ENCODE data around the gene RGS6.

The RGS6 gene

GRCh38 chr14:72466325-72466724 lies 534.1 kb downstream of the RGS6 start:
- Histone ChIP-seq H3K9me2 (ENCODE audit: low read depth, low read length) (no peaks in the 10 kb centered on the region), H3K9ac (ENCODE audit: low read length) (no peak overlapping the region), H3K9me3 (ENCODE audit: low read length) (peaks cover 5% of the 10 kb centered on the region; the same call in 1 of the 2 replicates), H3K27ac (ENCODE audit: low read depth, low read length, poor library complexity, severe bottlenecking) (no peak overlapping the region), H3K4me1 (ENCODE audit: insufficient read depth, low read length, severe bottlenecking) (no peaks in the 10 kb centered on the region), H2AFZ (ENCODE audit: low read length) (no peak overlapping the region), H3K79me2 (ENCODE audit: insufficient read depth, low read length) (no peaks in the 10 kb centered on the region), H3K36me3 (ENCODE audit: insufficient read depth, low read length) (no peaks in the 10 kb centered on the region), H3F3A (ENCODE audit: insufficient read depth, low read length) (no peaks in the 10 kb centered on the region), H4K20me1 (ENCODE audit: insufficient read depth, low read length) (no peaks in the 10 kb centered on the region), H3K27me3 (ENCODE audit: insufficient read depth, low read length) (no peaks in the 10 kb centered on the region), H3K4me2 (ENCODE audit: low read length) (no peak overlapping the region), H3K4me3 (ENCODE audit: low read depth, low read length, poor library complexity, severe bottlenecking) (no peak overlapping the region)
- no peak for TF ChIP-seq EZH2 (IDR thresholded peaks at IDR 0.05; ENCODE audit: borderline replicate concordance, low read length)
- TF ChIP-seq CTCF (IDR thresholded peaks at IDR 0.05; ENCODE audit: low read length), result no peak

- H3K4me1 ChIP-seq (ENCODE audit: insufficient read depth, low read length, severe bottlenecking), result no peaks in the 10 kb centered on the region
- no peaks in the 10 kb centered on the region for H4K20me1 ChIP-seq (ENCODE audit: insufficient read depth, low read length)
- no peak overlapping the region for H3K27ac ChIP-seq (ENCODE audit: low read depth, low read length, poor library complexity, severe bottlenecking)
- H3K79me2 ChIP-seq (ENCODE audit: insufficient read depth, low read length), result no peaks in the 10 kb centered on the region
- H3K4me3 ChIP-seq (ENCODE audit: low read depth, low read length, poor library complexity, severe bottlenecking), result no peak overlapping the region
- no peak for TF ChIP-seq CTCF (IDR thresholded peaks at IDR 0.05; ENCODE audit: low read length)
- no peak for TF ChIP-seq EZH2 (IDR thresholded peaks at IDR 0.05; ENCODE audit: borderline replicate concordance, low read length)
- no peaks in the 10 kb centered on the region for H3K36me3 ChIP-seq (ENCODE audit: insufficient read depth, low read length)
- H3K4me2 ChIP-seq (ENCODE audit: low read length), result no peak overlapping the region
- H3K9ac ChIP-seq (ENCODE audit: low read length), result no peak overlapping the region
- H2AFZ ChIP-seq (ENCODE audit: low read length), result no peak overlapping the region
- H3K9me3 ChIP-seq (ENCODE audit: low read length), result peaks cover 2% of the 10 kb centered on the region; the same call in 1 of the 2 replicates
- no peaks in the 10 kb centered on the region for H3F3A ChIP-seq (ENCODE audit: insufficient read depth, low read length)
- no peaks in the 10 kb centered on the region for H3K9me2 ChIP-seq (ENCODE audit: low read depth, low read length)
- H3K27me3 ChIP-seq (ENCODE audit: insufficient read depth, low read length), result no peaks in the 10 kb centered on the region
Measured at GRCh38 chr14:72471346-72471745, 539.1 kb downstream of the RGS6 start.

GRCh38 chr14:72472845-72473244 lies 540.6 kb downstream of the RGS6 start:
- no peaks in the 10 kb centered on the region for H3K27me3 ChIP-seq (ENCODE audit: insufficient read depth, low read length)
- no peak overlapping the region for H2AFZ ChIP-seq (ENCODE audit: low read length)
- no peak overlapping the region for H3K27ac ChIP-seq (ENCODE audit: low read depth, low read length, poor library complexity, severe bottlenecking)
- no peaks in the 10 kb centered on the region for H3F3A ChIP-seq (ENCODE audit: insufficient read depth, low read length)
- no peaks in the 10 kb centered on the region for H3K79me2 ChIP-seq (ENCODE audit: insufficient read depth, low read length)
- H3K4me2 ChIP-seq (ENCODE audit: low read length), result no peak overlapping the region
- no peaks in the 10 kb centered on the region for H3K9me2 ChIP-seq (ENCODE audit: low read depth, low read length)
- TF ChIP-seq CTCF (IDR thresholded peaks at IDR 0.05; ENCODE audit: low read length) (0 out of 2 replicates have a peak, but pooled peaks have one; percentile 9), EZH2 (IDR thresholded peaks at IDR 0.05; ENCODE audit: borderline replicate concordance, low read length) (no peak)
- no peak overlapping the region for H3K9ac ChIP-seq (ENCODE audit: low read length)
- H4K20me1 ChIP-seq (ENCODE audit: insufficient read depth, low read length), result no peaks in the 10 kb centered on the region
- H3K4me1 ChIP-seq (ENCODE audit: insufficient read depth, low read length, severe bottlenecking), result no peaks in the 10 kb centered on the region
- no peak overlapping the region for H3K4me3 ChIP-seq (ENCODE audit: low read depth, low read length, poor library complexity, severe bottlenecking)
- H3K36me3 ChIP-seq (ENCODE audit: insufficient read depth, low read length), result no peaks in the 10 kb centered on the region
- no peaks in the 10 kb centered on the region for H3K9me3 ChIP-seq (ENCODE audit: low read length)

All from OCI-LY1 (cell line).